HCT116 (cell line): ENCODE data around the gene INSIG2. TPM values are rescaled to one million over a fixed set of nuclear protein-coding genes. Genes with fewer than 3 reads are reported as not detected.
A peak's percentile ranks its signal among the peaks of the same experiment; 100 is the strongest.

Experiments used
- ATAC-seq: fragments of 200-7000 bp; cut with Tn5 transposase; 2 replicates; pipeline ENCODE4 v1.9.1; 2020; ENCODE audit warnings: mild to moderate bottlenecking, moderate library complexity
- BruUV-seq: library from RNA; stranded (reverse); fragments of 400-500 nt; replicated peaks from 2 replicates; lab custom pipeline; 2021; lab: Mats Ljungman, UMichigan
- CTCF ChIA-PET: fragments of 300-600 bp; sonication (Branson Sonifier 250); formaldehyde crosslinking; loops from one replicate; lab custom pipeline; 2021; ENCODE audit warnings: antibody characterized with exemption; lab: Charles Lee
- POLR2A ChIA-PET: fragments of 300-600, 350-600 bp; sonication (Branson Sonifier 250); formaldehyde crosslinking; loops from one replicate; lab custom pipeline; 2021; ENCODE audit warnings: antibody characterized with exemption; lab: Charles Lee
- RAD21 ChIA-PET, 2 experiments: fragments of 300-600 bp; sonication (Branson Sonifier 250); formaldehyde crosslinking; loops; one replicate each; lab custom pipeline; 2023; ENCODE audit warnings: low total read pairs in 2 of 2; ENCODE audit not compliant: uncharacterized antibody in 2 of 2, unreplicated experiment in 2 of 2, low non-redundant PET in 1 of 2; lab: Charles Lee
- DNase-seq: peaks from one replicate; pipeline ENCODE4 v3.0.0-alpha.2; 2010; ENCODE audit warnings: low read depth, low spot score
- H2AFZ ChIP-seq: fragments of 200-600 bp; shearing (Covaris generic), sonication (generic); 2 replicates; pipeline ENCODE4 v1.6.1; 2017; ENCODE audit warnings: low read depth, mixed run types, mixed read lengths, antibody characterized with exemption, low read length; ENCODE audit not compliant: poor library complexity, severe bottlenecking
- H3K27ac ChIP-seq: 2 replicates; pipeline ENCODE4 v1.5.1; 2012; ENCODE audit warnings: low read depth, low read length
- H3K27me3 ChIP-seq: fragments of 200-600 bp; sonication (generic); 2 replicates; pipeline ENCODE4 v1.6.1; 2016; ENCODE audit warnings: mixed run types, low read length, mixed read lengths; ENCODE audit not compliant: insufficient read depth
- H3K36me3 ChIP-seq, 2 experiments: fragments of 200-500 bp in 1 of 2; fragments of 200-600 bp in 1 of 2; sonication (Bioruptor generic) in 1 of 2; sonication (generic) in 1 of 2; 2 replicates each; pipeline versions ENCODE4 v1.5.1 to v1.6.1; 2014 to 2016; ENCODE audit warnings: low read length in 2 of 2, inconsistent platforms in 1 of 2, mixed read lengths in 1 of 2, mixed run types in 1 of 2; ENCODE audit not compliant: insufficient read depth in 2 of 2, control insufficient read depth in 1 of 2
- H3K4me1 ChIP-seq, 2 experiments: fragments of 200-600 bp in 1 of 2; sonication (generic) in 1 of 2; 2 replicates each; pipeline versions ENCODE4 v1.5.1 to v1.6.1; 2012 to 2017; ENCODE audit warnings: low read length in 2 of 2, inconsistent platforms in 1 of 2, mild to moderate bottlenecking in 1 of 2, mixed read lengths in 1 of 2, mixed run types in 1 of 2, moderate library complexity in 1 of 2; ENCODE audit not compliant: insufficient read depth in 2 of 2, control insufficient read depth in 1 of 2
- H3K4me2 ChIP-seq: fragments of 200-600 bp; sonication (generic); 2 replicates; pipeline ENCODE4 v1.6.1; 2017; ENCODE audit warnings: mixed run types, low read length, mixed read lengths
- H3K4me3 ChIP-seq, 2 experiments: fragments of 200-600 bp in 1 of 2; sonication (generic) in 1 of 2; replicated peaks in 1 of 2; 2 replicates each; pipeline ENCODE4 v1.5.1; 2011 to 2016; ENCODE audit warnings: low read length in 2 of 2, control low read depth in 1 of 2, low read depth in 1 of 2, mild to moderate bottlenecking in 1 of 2, mixed read lengths in 1 of 2, mixed run types in 1 of 2
- H3K79me2 ChIP-seq: fragments of 200-600 bp; sonication (generic); 2 replicates; pipeline ENCODE4 v1.6.1; 2017; ENCODE audit warnings: mild to moderate bottlenecking, mixed run types, low read length, moderate library complexity, mixed read lengths; ENCODE audit not compliant: insufficient read depth
- H3K9ac ChIP-seq: fragments of 200-600 bp; sonication (generic); 2 replicates; pipeline ENCODE4 v1.6.1; 2016; ENCODE audit warnings: low read length, mixed read lengths
- H3K9me2 ChIP-seq: fragments of 200-600 bp; sonication (generic), shearing (Covaris generic); 2 replicates; pipeline ENCODE4 v1.6.1; 2017; ENCODE audit warnings: mixed run types, mild to moderate bottlenecking, moderate library complexity; ENCODE audit not compliant: insufficient read depth
- H3K9me3 ChIP-seq, 2 experiments: fragments of 200-500 bp in 1 of 2; fragments of 200-600 bp in 1 of 2; sonication (Bioruptor generic) in 1 of 2; sonication (generic) in 1 of 2; 2 replicates each; pipeline ENCODE4 v1.6.1; 2014 to 2017; ENCODE audit warnings: low read length in 2 of 2, mixed read lengths in 2 of 2, inconsistent platforms in 1 of 2, low read depth in 1 of 2, mild to moderate bottlenecking in 1 of 2, mixed run types in 1 of 2, moderate library complexity in 1 of 2; ENCODE audit not compliant: control insufficient read depth in 1 of 2, insufficient read depth in 1 of 2
- H4K20me1 ChIP-seq: fragments of 200-600 bp; sonication (generic), shearing (Covaris generic); 2 replicates; pipeline ENCODE4 v1.6.1; 2017; ENCODE audit warnings: mixed run types, mild to moderate bottlenecking, moderate library complexity; ENCODE audit not compliant: insufficient read depth
- ATF3 ChIP-seq: IDR thresholded peaks from 2 replicates; pipeline ENCODE4 v1.6.1; 2012
- EGR1 ChIP-seq: IDR thresholded peaks from 2 replicates; pipeline ENCODE4 v1.6.1; 2012; ENCODE audit warnings: low read depth
- ELF1 ChIP-seq: IDR thresholded peaks from 2 replicates; pipeline ENCODE4 v1.6.1; 2012; ENCODE audit warnings: low read depth, borderline replicate concordance
- EZH2 ChIP-seq: fragments of 200-600 bp; sonication (generic); IDR thresholded peaks from 2 replicates; pipeline ENCODE4 v1.6.1; 2017; ENCODE audit warnings: antibody characterized with exemption, mixed run types
- RAD21 ChIP-seq: IDR thresholded peaks from 2 replicates; pipeline ENCODE4 v1.6.1; 2012; ENCODE audit warnings: low read depth, mild to moderate bottlenecking
- SIN3A ChIP-seq: IDR thresholded peaks from 2 replicates; pipeline ENCODE4 v1.6.1; 2012; ENCODE audit warnings: low read depth
- SRF ChIP-seq: IDR thresholded peaks from 2 replicates; pipeline ENCODE4 v1.6.1; 2012; ENCODE audit warnings: low read depth
- ZBTB33 ChIP-seq: IDR thresholded peaks from 2 replicates; pipeline ENCODE4 v1.6.1; 2011; ENCODE audit warnings: mild to moderate bottlenecking, low read length, moderate library complexity; ENCODE audit not compliant: insufficient replicate concordance; ENCODE audit errors: extremely low read depth
- ZNF274 ChIP-seq: fragments of 200-500 bp; sonication (Bioruptor generic); IDR thresholded peaks from 2 replicates; pipeline ENCODE4 v1.6.1; 2014; ENCODE audit warnings: mild to moderate bottlenecking, low read depth, low read length, inconsistent platforms
- intact Hi-C: fragments of 100-400 bp; cut with micrococcal nuclease; formaldehyde crosslinking; loops from 2 replicates; pipeline ENCODE4 v1.10.0; 2022
- total RNA-seq: library from RNA; stranded (reverse); gene quantifications from one replicate; pipeline ENCODE4 v1.2.1, GENCODE V29; 2021; ENCODE audit not compliant: unreplicated experiment
- TF ChIP-seq, protein P1 (sequence below): IDR thresholded peaks from 2 replicates; pipeline ENCODE4 v1.6.1; 2012

Gene INSIG2
- total RNA-seq, 1 experiment from 2014 or later, result 21.8 TPM

- TF ChIP-seq EGR1 (no peak), RAD21 (peak; percentile 28; the same call in 1 of the 2 replicates)
- Histone ChIP-seq H3K27ac (no peak overlapping the region), H3K4me3 (no peak overlapping the region), H2AFZ (no peak overlapping the region), H3K9me2 (no peaks in the 10 kb centered on the region), H3K4me2 (no peak overlapping the region), H3K27me3 (no peaks in the 10 kb centered on the region), H3K79me2 (no peaks in the 10 kb centered on the region), H4K20me1 (no peaks in the 10 kb centered on the region), H3K4me1 (no peaks in the 10 kb centered on the region), H3K9me3 (no peaks in the 10 kb centered on the region), H3K36me3 (no peaks in the 10 kb centered on the region), H3K9ac (no peak overlapping the region)
- POLR2A ChIA-PET, result no interaction called here
- CTCF ChIA-PET, result no interaction called here
- no peak for DNase-seq
- intact Hi-C loops, result no loop called here
- RAD21 ChIA-PET, result no interaction called here
- BruUV-seq, result no TSS peak
- ATAC-seq, result no peak
Measured at GRCh38 chr2:118148809-118149208, 60.5 kb downstream of the INSIG2 start.

DNA sequence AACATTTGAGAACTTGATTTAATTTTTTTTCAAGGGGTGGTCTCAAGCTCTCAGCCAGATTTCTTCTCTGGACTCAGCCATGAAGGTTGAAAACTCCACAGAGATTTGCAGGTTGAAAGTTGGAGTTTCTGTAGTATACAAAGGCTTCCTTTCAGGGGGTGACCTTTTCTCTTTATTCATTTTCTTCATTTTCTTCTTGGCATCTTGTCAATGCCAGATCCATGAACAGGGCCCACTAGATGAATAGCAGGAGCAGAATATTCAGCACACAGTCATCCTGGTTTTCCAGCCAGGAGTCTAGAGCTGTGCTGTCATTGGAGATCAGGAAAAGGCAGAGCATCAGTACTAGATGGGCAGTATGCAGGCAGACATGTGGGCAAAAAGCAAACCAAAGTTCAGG is 62.0 kb downstream of the INSIG2 start:
- no peak overlapping the region for H3K27ac ChIP-seq
- no peak overlapping the region for H3K4me3 ChIP-seq
- no peaks in the 10 kb centered on the region for H3K79me2 ChIP-seq
- POLR2A ChIA-PET, result no interaction called here
- intact Hi-C loops, result no loop called here
- CTCF ChIA-PET, result interaction anchor here (0.6 kb wide), 1 partner anchor 133 kb away, joined by 3 read pairs; no protein-coding TSS in a partner anchor
- BruUV-seq, result no TSS peak
- no peaks in the 10 kb centered on the region for H3K4me1 ChIP-seq
- ATAC-seq (no peak), DNase-seq (no peak)
- no peaks in the 10 kb centered on the region for H3K9me2 ChIP-seq
- H3K36me3 ChIP-seq, result no peaks in the 10 kb centered on the region
- TF ChIP-seq SRF (no peak), ZNF274 (no peak), EZH2 (no peak), ELF1 (no peak), ATF3 (no peak), ZBTB33 (no peak), SIN3A (no peak)
- TF ChIP-seq, protein P1, sequence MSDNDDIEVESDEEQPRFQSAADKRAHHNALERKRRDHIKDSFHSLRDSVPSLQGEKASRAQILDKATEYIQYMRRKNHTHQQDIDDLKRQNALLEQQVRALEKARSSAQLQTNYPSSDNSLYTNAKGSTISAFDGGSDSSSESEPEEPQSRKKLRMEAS, result no peak
- RAD21 ChIA-PET, result no interaction called here
- H4K20me1 ChIP-seq, result no peaks in the 10 kb centered on the region
- no peaks in the 10 kb centered on the region for H3K9me3 ChIP-seq
- no peak overlapping the region for H3K4me2 ChIP-seq
- no peak overlapping the region for H3K9ac ChIP-seq
- H2AFZ ChIP-seq, result no peak overlapping the region
- no peaks in the 10 kb centered on the region for H3K27me3 ChIP-seq
